Measurements from ENCODE around the gene MUC4. TPM values are rescaled to one million over a fixed set of nuclear protein-coding genes. Genes with fewer than 3 reads are reported as not detected.

Gene MUC4
- total and polyA plus RNA-seq, 9 of the 15 experiments (the other 6 are each of a cell fraction or from before 2014, with no cell fraction given), result under 0.01 to 0.21 (median 0.10) TPM; not detected in 4

DNA sequence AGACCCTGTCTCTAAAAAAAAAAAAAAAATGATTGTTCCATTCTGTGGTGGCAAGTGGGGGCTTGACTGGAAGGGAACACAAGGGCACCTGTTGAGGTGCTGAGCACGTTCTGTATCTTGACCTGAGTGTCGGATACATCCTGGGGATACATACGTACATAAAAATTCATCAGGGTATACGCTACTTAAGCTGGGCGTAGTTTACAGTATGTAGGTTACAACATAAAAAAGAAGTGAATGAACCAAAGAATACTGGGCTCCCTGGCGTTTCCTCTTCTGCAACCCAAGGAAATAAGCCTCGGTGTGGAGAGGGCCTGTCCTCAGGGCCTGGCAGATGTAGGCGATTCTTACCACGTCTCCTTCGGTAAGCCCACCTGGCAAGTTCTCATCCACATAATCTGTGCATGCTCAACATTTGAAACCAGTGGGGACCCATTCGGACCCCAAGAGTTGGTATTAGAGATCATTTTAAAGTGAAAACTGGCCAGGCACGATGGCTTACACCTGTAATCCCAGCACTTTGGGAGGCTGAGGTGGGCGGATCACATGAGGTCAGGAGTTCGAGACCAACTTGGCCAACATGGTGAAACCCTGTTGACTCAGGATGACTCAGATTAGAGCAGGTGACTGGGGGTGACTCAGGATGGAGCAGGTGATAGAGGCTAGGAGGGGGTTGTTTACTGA, 96.0 kb downstream of the MUC4 start (continued):
- TF ChIP-seq, protein P1, sequence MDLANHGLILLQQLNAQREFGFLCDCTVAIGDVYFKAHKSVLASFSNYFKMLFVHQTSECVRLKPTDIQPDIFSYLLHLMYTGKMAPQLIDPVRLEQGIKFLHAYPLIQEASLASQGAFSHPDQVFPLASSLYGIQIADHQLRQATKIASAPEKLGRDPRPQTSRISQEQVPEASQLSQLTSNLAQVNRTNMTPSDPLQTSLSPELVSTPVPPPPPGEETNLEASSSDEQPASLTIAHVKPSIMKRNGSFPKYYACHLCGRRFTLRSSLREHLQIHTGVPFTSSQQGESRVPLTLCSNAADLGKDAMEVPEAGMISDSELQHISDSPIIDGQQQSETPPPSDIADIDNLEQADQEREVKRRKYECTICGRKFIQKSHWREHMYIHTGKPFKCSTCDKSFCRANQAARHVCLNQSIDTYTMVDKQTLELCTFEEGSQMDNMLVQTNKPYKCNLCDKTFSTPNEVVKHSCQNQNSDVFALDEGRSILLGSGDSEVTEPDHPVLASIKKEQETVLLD (IDR thresholded peaks at IDR 0.05), result no peak
- TF ChIP-seq MCM3 (IDR thresholded peaks at IDR 0.05) (no peak), RUNX1 (IDR thresholded peaks at IDR 0.05; ENCODE audit: low read depth) (no peak), RBFOX2 (IDR thresholded peaks at IDR 0.05; ENCODE audit: low read depth, low read length) (no peak), MAFG (tag; conservative IDR thresholded peaks at IDR 0.05) (peak; percentile 84), ZNF175 (CRISPR knock-in tag; IDR thresholded peaks at IDR 0.05; ENCODE audit: low read depth) (peak; percentile 76), NFATC3 (IDR thresholded peaks at IDR 0.05) (no peak), HDAC1 (IDR thresholded peaks at IDR 0.05) (peak in 1 of 2 experiments; percentile 81; a peak in 1 of 4 replicates), PPARD (CRISPR knock-in tag; IDR thresholded peaks at IDR 0.05) (no peak), PHF8 (IDR thresholded peaks at IDR 0.05; ENCODE audit: borderline replicate concordance, low read length) (0 out of 2 replicates have a peak, but pooled peaks have one; percentile 8), RBM17 (IDR thresholded peaks at IDR 0.05; ENCODE audit: borderline replicate concordance, low read depth, low read length) (no peak)
- TF ChIP-seq, protein P2, sequence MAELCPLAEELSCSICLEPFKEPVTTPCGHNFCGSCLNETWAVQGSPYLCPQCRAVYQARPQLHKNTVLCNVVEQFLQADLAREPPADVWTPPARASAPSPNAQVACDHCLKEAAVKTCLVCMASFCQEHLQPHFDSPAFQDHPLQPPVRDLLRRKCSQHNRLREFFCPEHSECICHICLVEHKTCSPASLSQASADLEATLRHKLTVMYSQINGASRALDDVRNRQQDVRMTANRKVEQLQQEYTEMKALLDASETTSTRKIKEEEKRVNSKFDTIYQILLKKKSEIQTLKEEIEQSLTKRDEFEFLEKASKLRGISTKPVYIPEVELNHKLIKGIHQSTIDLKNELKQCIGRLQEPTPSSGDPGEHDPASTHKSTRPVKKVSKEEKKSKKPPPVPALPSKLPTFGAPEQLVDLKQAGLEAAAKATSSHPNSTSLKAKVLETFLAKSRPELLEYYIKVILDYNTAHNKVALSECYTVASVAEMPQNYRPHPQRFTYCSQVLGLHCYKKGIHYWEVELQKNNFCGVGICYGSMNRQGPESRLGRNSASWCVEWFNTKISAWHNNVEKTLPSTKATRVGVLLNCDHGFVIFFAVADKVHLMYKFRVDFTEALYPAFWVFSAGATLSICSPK (IDR thresholded peaks at IDR 0.05; ENCODE audit: borderline replicate concordance), result no peak
- TF ChIP-seq, protein P3, sequence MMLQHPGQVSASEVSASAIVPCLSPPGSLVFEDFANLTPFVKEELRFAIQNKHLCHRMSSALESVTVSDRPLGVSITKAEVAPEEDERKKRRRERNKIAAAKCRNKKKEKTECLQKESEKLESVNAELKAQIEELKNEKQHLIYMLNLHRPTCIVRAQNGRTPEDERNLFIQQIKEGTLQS (IDR thresholded peaks at IDR 0.05), result peak; percentile 100
- TF ChIP-seq, protein P3 (CRISPR knock-in tag; conservative IDR thresholded peaks at IDR 0.05), result peak; percentile 90
- TF ChIP-seq, protein P4, sequence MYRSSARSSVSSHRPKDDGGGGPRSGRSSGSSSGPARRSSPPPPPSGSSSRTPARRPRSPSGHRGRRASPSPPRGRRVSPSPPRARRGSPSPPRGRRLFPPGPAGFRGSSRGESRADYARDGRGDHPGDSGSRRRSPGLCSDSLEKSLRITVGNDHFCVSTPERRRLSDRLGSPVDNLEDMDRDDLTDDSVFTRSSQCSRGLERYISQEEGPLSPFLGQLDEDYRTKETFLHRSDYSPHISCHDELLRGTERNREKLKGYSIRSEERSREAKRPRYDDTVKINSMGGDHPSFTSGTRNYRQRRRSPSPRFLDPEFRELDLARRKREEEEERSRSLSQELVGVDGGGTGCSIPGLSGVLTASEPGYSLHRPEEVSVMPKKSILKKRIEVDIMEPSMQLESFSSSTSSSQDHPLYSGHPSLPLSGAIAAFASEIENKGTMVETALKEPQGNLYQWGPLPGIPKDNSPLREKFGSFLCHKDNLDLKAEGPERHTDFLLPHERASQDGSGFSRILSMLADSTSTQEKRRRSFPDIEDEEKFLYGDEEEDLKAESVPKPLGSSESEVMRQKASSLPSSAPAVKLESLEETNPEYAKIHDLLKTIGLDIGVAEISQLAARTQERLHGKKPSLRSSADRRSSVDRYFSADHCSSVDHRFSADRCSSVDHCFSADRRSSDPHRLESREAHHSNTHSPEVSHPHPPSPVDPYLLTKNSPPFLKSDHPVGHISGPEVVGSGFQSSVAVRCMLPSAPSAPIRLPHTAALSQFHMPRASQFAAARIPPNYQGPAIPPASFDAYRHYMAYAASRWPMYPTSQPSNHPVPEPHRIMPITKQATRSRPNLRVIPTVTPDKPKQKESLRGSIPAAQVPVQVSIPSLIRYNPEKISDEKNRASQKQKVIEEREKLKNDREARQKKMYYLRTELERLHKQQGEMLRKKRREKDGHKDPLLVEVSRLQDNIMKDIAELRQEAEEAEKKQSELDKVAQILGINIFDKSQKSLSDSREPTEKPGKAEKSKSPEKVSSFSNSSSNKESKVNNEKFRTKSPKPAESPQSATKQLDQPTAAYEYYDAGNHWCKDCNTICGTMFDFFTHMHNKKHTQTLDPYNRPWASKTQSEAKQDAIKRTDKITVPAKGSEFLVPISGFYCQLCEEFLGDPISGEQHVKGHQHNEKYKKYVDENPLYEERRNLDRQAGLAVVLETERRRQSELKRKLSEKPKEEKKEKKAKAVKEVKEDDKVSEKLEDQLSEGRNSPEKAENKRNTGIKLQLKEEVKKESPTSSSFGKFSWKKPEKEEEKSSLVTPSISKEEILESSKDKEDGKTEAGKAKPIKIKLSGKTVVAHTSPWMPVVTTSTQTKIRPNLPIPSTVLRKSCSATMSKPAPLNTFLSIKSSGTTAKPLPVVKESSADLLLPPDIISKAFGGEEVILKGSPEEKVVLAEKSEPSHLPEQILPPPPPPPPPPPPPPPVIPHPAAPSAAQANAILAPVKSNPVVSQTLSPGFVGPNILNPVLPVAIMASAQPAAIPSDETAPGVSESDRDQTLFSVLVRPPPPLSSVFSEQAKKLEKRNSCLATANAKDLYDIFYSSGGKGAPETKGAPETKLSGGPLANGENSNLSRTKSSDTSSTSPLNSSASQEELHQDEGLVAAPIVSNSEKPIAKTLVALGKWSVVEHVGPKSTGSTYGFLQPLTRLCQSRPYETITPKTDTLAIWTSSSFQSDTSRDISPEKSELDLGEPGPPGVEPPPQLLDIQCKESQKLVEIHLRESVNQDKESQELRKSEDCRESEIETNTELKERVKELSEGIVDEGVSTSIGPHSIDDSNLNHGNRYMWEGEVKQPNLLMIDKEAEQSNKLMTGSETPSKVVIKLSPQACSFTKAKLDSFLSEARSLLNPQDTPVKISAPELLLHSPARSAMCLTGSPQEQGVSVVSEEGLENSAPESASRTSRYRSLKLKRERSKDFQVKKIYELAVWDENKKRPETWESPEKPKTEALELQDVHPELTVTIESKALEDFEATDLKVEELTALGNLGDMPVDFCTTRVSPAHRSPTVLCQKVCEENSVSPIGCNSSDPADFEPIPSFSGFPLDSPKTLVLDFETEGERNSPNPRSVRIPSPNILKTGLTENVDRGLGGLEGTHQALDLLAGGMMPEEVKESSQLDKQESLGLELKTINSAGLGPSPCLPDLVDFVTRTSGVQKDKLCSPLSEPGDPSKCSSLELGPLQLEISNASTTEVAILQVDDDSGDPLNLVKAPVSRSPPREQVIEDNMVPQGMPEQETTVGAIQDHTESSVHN (IDR thresholded peaks at IDR 0.05; ENCODE audit: borderline replicate concordance in 1 of 2, low read depth in 1 of 2), result peak in 1 of 2 experiments; percentile 98; a peak in 2 of 4 replicates

All from K562 (cell line).